GM12891 (cell line): ENCODE results near the gene ARFRP1.

Source experiments
- PAX5 ChIP-seq: IDR thresholded peaks from 2 replicates; pipeline ENCODE4 v1.6.1; 2011; ENCODE audit warnings: low read length, moderate library complexity, mild to moderate bottlenecking; ENCODE audit not compliant: insufficient read depth, severe bottlenecking
- POLR2A ChIP-seq: IDR thresholded peaks from 2 replicates; pipeline ENCODE4 v1.6.1; 2011; ENCODE audit warnings: low read depth, low read length, control low read depth
- POLR2AphosphoS5 ChIP-seq: IDR thresholded peaks from 2 replicates; pipeline ENCODE4 v1.6.1; 2011; ENCODE audit warnings: low read depth, low read length, control low read depth
- POU2F2 ChIP-seq: IDR thresholded peaks from 2 replicates; pipeline ENCODE4 v1.6.1; 2011; ENCODE audit warnings: low read depth, mild to moderate bottlenecking, control low read depth, low read length, moderate library complexity
- SPI1 ChIP-seq: IDR thresholded peaks from 2 replicates; pipeline ENCODE4 v1.6.1; 2011; ENCODE audit warnings: low read depth, low read length, control low read depth
- TAF1 ChIP-seq: IDR thresholded peaks from 2 replicates; pipeline ENCODE4 v1.6.1; 2011; ENCODE audit warnings: low read depth, low read length, control low read depth

DNA sequence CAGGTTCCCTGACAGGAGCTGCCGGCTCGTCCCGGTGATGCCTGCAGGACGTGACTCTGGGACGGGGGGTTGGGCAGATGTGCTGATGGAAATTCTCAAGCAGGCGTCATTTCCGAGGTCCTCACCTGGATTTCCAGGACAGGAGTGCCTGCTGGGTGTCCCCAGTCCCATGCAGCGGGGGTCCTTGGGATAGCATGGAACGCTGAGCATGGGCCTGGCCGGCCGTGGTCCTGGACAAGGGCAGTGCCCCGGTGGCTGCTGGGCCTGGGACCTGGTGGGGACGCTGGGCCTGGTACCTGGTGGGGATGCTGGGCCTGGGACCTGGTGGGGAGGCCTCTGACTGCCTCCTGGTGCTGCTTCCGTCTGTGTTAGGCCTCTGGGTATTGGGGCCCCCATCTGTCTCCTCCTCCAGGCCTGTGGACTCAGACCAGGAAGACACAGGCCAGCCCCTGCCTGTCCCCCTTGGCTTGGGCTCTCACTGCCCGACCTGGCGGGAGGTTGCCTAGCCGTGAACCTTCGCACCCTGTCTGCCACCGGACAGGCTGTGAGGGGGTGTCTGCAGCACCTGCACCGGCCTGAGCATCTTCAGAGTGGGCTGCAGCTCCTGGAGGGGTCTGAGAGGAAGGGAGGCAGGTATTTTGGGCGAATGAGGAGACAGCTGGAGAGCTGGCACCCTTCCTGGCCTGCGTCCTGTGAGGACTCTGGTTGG lies 43.5 kb downstream of the ARFRP1 start:
- TF ChIP-seq POLR2A = no peak
- TF ChIP-seq POLR2AphosphoS5 = no peak
- TF ChIP-seq TAF1 = no peak
- TF ChIP-seq POU2F2 = no peak
- no peak for TF ChIP-seq SPI1
- TF ChIP-seq PAX5 = no peak
